ENCODE measurements around the gene PLXDC2. TPM values are rescaled to one million over a fixed set of nuclear protein-coding genes. Genes with fewer than 3 reads are reported as not detected.

The PLXDC2 gene
- total RNA-seq, 1 donor from 2014 or later, result 1.3 TPM

DNA sequence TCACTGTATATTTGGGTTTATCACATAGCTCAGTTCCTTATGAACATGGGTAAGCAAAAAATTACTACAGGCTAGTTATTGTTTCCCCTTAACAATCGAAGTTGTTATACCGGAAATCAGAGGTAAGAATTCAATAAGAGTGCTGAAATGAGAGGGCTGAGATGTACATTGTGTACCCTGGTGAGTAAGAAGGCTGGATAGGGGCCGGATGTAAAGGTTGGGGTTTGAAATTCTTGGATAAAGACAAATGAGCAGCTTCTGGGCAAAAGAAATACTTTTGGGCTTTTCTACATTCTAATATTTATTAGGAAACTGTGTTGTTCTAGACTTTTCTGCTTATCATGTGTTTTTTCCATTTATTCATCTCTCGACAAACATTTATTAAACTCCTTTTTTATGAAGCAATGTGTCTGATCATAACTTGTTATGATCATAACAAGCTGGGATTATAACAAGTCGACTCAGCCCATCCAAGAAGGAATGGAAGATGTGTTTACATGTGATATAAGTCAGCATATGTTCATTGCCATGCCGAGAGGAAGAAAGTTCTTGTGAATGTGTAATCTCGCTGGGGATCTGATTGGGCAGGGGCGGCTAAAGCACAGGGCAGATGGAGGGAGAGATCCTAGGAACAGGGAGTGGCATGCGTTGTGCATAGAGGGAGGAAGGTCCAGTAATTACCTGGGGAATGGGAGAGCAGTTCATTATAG lies 155.3 kb downstream of the PLXDC2 start:
- no peak for FAIRE-seq
- no peaks in the 10 kb centered on the region for H3K27me3 ChIP-seq (ENCODE audit: control insufficient read depth, insufficient read depth, low read length)
- TF ChIP-seq, protein P1, sequence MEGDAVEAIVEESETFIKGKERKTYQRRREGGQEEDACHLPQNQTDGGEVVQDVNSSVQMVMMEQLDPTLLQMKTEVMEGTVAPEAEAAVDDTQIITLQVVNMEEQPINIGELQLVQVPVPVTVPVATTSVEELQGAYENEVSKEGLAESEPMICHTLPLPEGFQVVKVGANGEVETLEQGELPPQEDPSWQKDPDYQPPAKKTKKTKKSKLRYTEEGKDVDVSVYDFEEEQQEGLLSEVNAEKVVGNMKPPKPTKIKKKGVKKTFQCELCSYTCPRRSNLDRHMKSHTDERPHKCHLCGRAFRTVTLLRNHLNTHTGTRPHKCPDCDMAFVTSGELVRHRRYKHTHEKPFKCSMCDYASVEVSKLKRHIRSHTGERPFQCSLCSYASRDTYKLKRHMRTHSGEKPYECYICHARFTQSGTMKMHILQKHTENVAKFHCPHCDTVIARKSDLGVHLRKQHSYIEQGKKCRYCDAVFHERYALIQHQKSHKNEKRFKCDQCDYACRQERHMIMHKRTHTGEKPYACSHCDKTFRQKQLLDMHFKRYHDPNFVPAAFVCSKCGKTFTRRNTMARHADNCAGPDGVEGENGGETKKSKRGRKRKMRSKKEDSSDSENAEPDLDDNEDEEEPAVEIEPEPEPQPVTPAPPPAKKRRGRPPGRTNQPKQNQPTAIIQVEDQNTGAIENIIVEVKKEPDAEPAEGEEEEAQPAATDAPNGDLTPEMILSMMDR (IDR thresholded peaks at IDR 0.05; ENCODE audit: insufficient read depth, low read length, severe bottlenecking), result no peak
- H3K36me3 ChIP-seq (ENCODE audit: control insufficient read depth, insufficient read depth, low read length), result no peaks in the 10 kb centered on the region
- peak; percentile 48 for DNase-seq (ENCODE audit: low read depth)
- no peak overlapping the region for H3K4me3 ChIP-seq (ENCODE audit: low read depth, low read length)

DNA sequence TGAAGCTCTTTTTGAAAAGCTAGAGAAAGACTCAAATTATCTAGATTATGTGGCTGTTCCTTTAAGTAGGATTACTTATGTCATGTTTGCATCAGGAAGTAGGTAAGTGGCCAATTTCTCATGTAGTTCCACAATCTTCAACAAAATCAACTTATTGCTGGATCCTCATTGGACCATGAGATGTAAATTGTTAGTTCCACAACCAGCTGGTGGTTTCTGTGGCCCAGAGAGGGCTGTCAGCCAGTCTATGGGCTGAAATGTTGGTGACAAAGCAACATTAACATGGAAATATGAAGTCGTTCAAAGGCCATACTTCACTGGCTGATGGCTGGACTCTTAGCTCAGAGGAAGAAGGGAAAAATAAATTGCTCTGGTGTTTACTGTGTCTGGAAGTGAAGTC lies 157.9 kb downstream of the PLXDC2 start:
- H3K27me3 ChIP-seq (ENCODE audit: control insufficient read depth, insufficient read depth, low read length), result no peaks in the 10 kb centered on the region
- DNase-seq (ENCODE audit: low read depth), result no peak
- no peak overlapping the region for H3K4me3 ChIP-seq (ENCODE audit: low read depth, low read length)
- H3K36me3 ChIP-seq (ENCODE audit: control insufficient read depth, insufficient read depth, low read length), result no peaks in the 10 kb centered on the region
- TF ChIP-seq, protein P1 (IDR thresholded peaks at IDR 0.05; ENCODE audit: insufficient read depth, low read length, severe bottlenecking), result no peak
- FAIRE-seq, result no peak

DNA sequence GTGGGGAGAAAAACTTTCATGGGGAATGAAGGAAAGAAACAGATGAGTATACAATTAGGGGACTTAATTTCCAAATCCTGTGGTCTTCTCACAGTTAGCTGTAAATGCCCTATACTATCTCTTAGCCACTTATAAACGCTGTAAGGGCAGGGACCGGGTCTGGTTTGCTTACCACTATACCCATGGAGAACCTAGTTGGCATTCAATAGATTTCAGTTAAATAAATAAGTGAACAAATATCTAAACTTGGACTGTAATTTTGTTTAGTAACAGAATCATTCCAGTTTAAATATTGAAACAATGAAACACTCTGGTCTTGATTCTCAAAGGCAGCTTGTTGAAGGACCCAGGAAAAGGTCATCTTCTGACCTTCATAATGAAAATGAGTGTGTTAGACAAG lies 158.3 kb downstream of the PLXDC2 start:
- TF ChIP-seq, protein P1 (IDR thresholded peaks at IDR 0.05; ENCODE audit: insufficient read depth, low read length, severe bottlenecking), result no peak
- FAIRE-seq (no peak), DNase-seq (ENCODE audit: low read depth) (no peak)
- H3K4me3 ChIP-seq (ENCODE audit: low read depth, low read length), result no peak overlapping the region
- no peaks in the 10 kb centered on the region for H3K36me3 ChIP-seq (ENCODE audit: control insufficient read depth, insufficient read depth, low read length)
- H3K27me3 ChIP-seq (ENCODE audit: control insufficient read depth, insufficient read depth, low read length), result no peaks in the 10 kb centered on the region

- Histone ChIP-seq H3K36me3 (ENCODE audit: control insufficient read depth, insufficient read depth, low read length) (no peaks in the 10 kb centered on the region), H3K27me3 (ENCODE audit: control insufficient read depth, insufficient read depth, low read length) (no peaks in the 10 kb centered on the region), H3K4me3 (ENCODE audit: low read depth, low read length) (no peak overlapping the region)
- FAIRE-seq (no peak), DNase-seq (ENCODE audit: low read depth) (no peak)
- TF ChIP-seq, protein P1 (IDR thresholded peaks at IDR 0.05; ENCODE audit: insufficient read depth, low read length, severe bottlenecking), result no peak
Observed at GRCh38 chr10:19977097-19977521, 160.9 kb downstream of the PLXDC2 start.

- FAIRE-seq, result no peak
- H3K4me3 ChIP-seq (ENCODE audit: low read depth, low read length), result no peak overlapping the region
- no peaks in the 10 kb centered on the region for H3K36me3 ChIP-seq (ENCODE audit: control insufficient read depth, insufficient read depth, low read length)
- no peaks in the 10 kb centered on the region for H3K27me3 ChIP-seq (ENCODE audit: control insufficient read depth, insufficient read depth, low read length)
- TF ChIP-seq, protein P1 (IDR thresholded peaks at IDR 0.05; ENCODE audit: insufficient read depth, low read length, severe bottlenecking), result no peak
- peak; percentile 78 for DNase-seq (ENCODE audit: low read depth)
Observed at GRCh38 chr10:19979628-19980027, 163.4 kb downstream of the PLXDC2 start.
